PC-3 (cell line): Measurements from ENCODE around the gene NMUR1. TPM values are rescaled to one million over a fixed set of nuclear protein-coding genes. Genes with fewer than 3 reads are reported as not detected.

Experiments used
- ATAC-seq: fragments of 200-7000 bp; cut with Tn5 transposase; 2 replicates; pipeline ENCODE4 v1.9.1; 2020; ENCODE audit warnings: mild to moderate bottlenecking, moderate library complexity
- BruUV-seq: library from RNA; stranded (reverse); fragments of 400-500 nt; replicated peaks from 2 replicates; lab custom pipeline; 2021; lab: Mats Ljungman, UMichigan
- CTCF ChIA-PET: fragments of 300-600 bp; sonication (Branson Sonifier 250); formaldehyde crosslinking; loops from one replicate; lab custom pipeline; 2022; ENCODE audit warnings: antibody characterized with exemption; lab: Charles Lee
- POLR2A ChIA-PET: fragments of 300-600 bp; sonication (Branson Sonifier 250); formaldehyde crosslinking; loops from one replicate; lab custom pipeline; 2022; ENCODE audit warnings: antibody characterized with exemption; ENCODE audit not compliant: unreplicated experiment; lab: Charles Lee
- DNase-seq: peaks from one replicate; pipeline ENCODE4 v3.0.0-alpha.2; 2015
- H2AFZ ChIP-seq: fragments of 300-600 bp; sonication (generic); 2 replicates; pipeline ENCODE4 v1.6.0; 2016; ENCODE audit warnings: antibody characterized with exemption, low read length
- H3F3A ChIP-seq: fragments of 300-600 bp; sonication (generic); one replicate; pipeline ENCODE4 v1.6.0; 2017; ENCODE audit warnings: antibody characterized with exemption, low read length, control low read depth, mild to moderate bottlenecking; ENCODE audit not compliant: unreplicated experiment
- H3K27ac ChIP-seq: fragments of 300-600 bp; sonication (generic); 2 replicates; pipeline ENCODE4 v1.5.1; 2016; ENCODE audit warnings: mild to moderate bottlenecking, low read length
- H3K27me3 ChIP-seq: fragments of 300-600 bp; sonication (generic); 2 replicates; pipeline ENCODE4 v1.6.1; 2016; ENCODE audit warnings: low read length, mixed read lengths
- H3K36me3 ChIP-seq: fragments of 300-600 bp; sonication (generic); 2 replicates; pipeline ENCODE4 v1.6.1; 2016; ENCODE audit warnings: low read depth, mixed run types, low read length, mixed read lengths
- H3K4me1 ChIP-seq: fragments of 300-600 bp; sonication (generic); 2 replicates; pipeline ENCODE4 v1.5.1; 2016; ENCODE audit warnings: low read length; ENCODE audit not compliant: insufficient read depth
- H3K4me2 ChIP-seq: fragments of 300-600 bp; sonication (generic); 2 replicates; pipeline ENCODE4 v1.6.0; 2016; ENCODE audit warnings: low read length
- H3K4me3 ChIP-seq: fragments of 300-600 bp; sonication (generic); 2 replicates; pipeline ENCODE4 v1.5.1; 2016; ENCODE audit warnings: mild to moderate bottlenecking, low read length, mixed read lengths
- H3K79me2 ChIP-seq: fragments of 300-600 bp; sonication (generic); 2 replicates; pipeline ENCODE4 v1.6.1; 2017; ENCODE audit warnings: low read length, mixed read lengths
- H3K9ac ChIP-seq: fragments of 300-600 bp; sonication (generic); 2 replicates; pipeline ENCODE4 v1.6.0; 2016; ENCODE audit warnings: mild to moderate bottlenecking, low read length
- H3K9me2 ChIP-seq: fragments of 300-600 bp; sonication (generic); replicated peaks from 2 replicates; pipeline ENCODE4 v1.6.1; 2016; ENCODE audit warnings: mixed run types, low read length, mixed read lengths
- H3K9me3 ChIP-seq: fragments of 300-600 bp; sonication (generic); 2 replicates; pipeline ENCODE4 v1.6.1; 2016; ENCODE audit warnings: low read length, mixed read lengths
- H4K20me1 ChIP-seq: fragments of 300-600 bp; sonication (generic); 2 replicates; pipeline ENCODE4 v1.6.1; 2016; ENCODE audit warnings: low read length, mixed read lengths
- EZH2 ChIP-seq: fragments of 300-600 bp; sonication (generic); IDR thresholded peaks from one replicate; pipeline ENCODE4 v1.6.1; 2017; ENCODE audit warnings: antibody characterized with exemption, mild to moderate bottlenecking, low read length; ENCODE audit not compliant: unreplicated experiment
- EZH2phosphoT487 ChIP-seq: fragments of 300-600 bp; sonication (generic); IDR thresholded peaks from 2 replicates; pipeline ENCODE4 v1.6.1; 2018; ENCODE audit warnings: mild to moderate bottlenecking, antibody characterized with exemption, low read length, borderline replicate concordance
- intact Hi-C: fragments of 100-400 bp; cut with micrococcal nuclease; formaldehyde crosslinking; loops from 2 replicates; pipeline ENCODE4 v1.9.0; 2023
- total RNA-seq: library from RNA; depleted of rRNA; stranded (reverse); fragments of >200 nt; gene quantifications from 2 replicates; pipeline ENCODE4 v1.2.3, GENCODE V29; 2014
- TF ChIP-seq, protein P1 (sequence below): fragments of 300-600 bp; sonication (generic); conservative IDR thresholded peaks from 2 replicates; pipeline ENCODE4 v1.5.1; 2017; ENCODE audit warnings: antibody characterized with exemption, low read depth, mild to moderate bottlenecking, low read length

Gene NMUR1
- total RNA-seq, 1 experiment from 2014 or later, result not detected

DNA sequence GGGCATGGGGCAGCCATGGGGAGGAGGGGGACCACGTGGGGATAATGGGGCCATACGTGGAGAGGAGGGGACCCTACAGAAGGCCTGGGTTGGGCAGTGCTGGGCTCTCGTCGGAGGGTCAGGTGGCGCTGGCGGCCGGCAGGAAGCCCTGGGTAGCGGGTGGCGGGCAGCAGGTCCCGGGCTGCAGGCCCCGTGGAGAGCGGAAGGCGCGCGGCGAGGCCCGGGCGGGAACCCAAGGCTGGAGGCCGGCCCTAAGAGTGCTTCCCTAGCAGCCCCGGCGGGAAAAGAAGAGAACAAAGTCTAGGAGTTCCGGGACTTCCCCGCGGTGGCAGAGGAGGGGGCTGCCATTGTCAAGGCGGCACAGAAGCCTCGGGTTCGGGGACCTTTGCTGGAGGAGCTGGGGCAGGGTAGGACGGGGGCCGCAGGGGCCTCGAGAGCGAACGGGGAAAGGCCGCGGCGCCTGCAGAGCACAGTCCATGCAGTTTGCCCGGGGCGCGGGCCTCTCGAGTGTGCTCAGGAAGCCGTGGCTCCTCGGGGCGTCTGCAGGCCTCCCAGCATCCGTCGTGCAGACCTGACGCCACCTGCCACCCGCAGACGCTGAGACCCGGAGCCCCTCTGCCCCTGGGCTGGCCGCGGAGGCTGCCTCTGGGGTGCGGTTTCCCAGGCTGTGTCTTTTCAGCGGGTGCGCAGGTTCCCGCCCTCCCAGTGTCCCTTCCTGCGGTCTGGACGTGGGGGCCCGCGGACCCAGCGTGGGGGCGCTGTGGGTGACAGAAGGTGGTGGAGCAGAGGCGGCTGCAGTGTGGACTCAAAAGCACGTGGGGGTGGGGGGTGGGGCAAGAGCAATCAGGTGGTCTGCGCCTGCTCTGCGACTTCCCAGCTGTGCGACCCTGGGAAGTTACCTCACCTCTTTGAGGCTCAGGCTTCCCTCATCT lies 46.6 kb downstream of the NMUR1 start:
- Histone ChIP-seq H3K79me2 (no peaks in the 10 kb centered on the region), H3K9me3 (no peaks in the 10 kb centered on the region), H3K4me3 (no peak overlapping the region), H4K20me1 (no peaks in the 10 kb centered on the region), H3K27me3 (no peaks in the 10 kb centered on the region), H3F3A (no peaks in the 10 kb centered on the region), H3K9me2 (no peaks in the 10 kb centered on the region), H3K4me2 (no peak overlapping the region), H3K27ac (no peak overlapping the region), H3K36me3 (no peaks in the 10 kb centered on the region), H3K9ac (no peak overlapping the region), H3K4me1 (0 out of 2 replicates have a peak, but pooled peaks cover 4% of the 10 kb centered on the region), H2AFZ (peak overlapping the region; percentile 71)
- POLR2A ChIA-PET, result interaction anchor here (0.6 kb wide), 1 partner anchor 29 kb away, joined by 5 read pairs; no protein-coding TSS in a partner anchor
- ATAC-seq (no peak), DNase-seq (no peak)
- TF ChIP-seq EZH2 (no peak), EZH2phosphoT487 (no peak)
- TF ChIP-seq, protein P1, sequence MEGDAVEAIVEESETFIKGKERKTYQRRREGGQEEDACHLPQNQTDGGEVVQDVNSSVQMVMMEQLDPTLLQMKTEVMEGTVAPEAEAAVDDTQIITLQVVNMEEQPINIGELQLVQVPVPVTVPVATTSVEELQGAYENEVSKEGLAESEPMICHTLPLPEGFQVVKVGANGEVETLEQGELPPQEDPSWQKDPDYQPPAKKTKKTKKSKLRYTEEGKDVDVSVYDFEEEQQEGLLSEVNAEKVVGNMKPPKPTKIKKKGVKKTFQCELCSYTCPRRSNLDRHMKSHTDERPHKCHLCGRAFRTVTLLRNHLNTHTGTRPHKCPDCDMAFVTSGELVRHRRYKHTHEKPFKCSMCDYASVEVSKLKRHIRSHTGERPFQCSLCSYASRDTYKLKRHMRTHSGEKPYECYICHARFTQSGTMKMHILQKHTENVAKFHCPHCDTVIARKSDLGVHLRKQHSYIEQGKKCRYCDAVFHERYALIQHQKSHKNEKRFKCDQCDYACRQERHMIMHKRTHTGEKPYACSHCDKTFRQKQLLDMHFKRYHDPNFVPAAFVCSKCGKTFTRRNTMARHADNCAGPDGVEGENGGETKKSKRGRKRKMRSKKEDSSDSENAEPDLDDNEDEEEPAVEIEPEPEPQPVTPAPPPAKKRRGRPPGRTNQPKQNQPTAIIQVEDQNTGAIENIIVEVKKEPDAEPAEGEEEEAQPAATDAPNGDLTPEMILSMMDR, result no peak
- CTCF ChIA-PET, result interaction anchor here (1.1 kb wide), 1 partner anchor 19 kb away, joined by 5 read pairs; the partner anchor contains the start of gene NCL
- BruUV-seq, result no TSS peak
- intact Hi-C loops, result no loop called here

- Histone ChIP-seq H3K4me2 (peak overlapping the region; percentile 72), H3F3A (no peaks in the 10 kb centered on the region), H2AFZ (peak overlapping the region; percentile 71), H4K20me1 (no peaks in the 10 kb centered on the region), H3K4me1 (0 out of 2 replicates have a peak, but pooled peaks cover 4% of the 10 kb centered on the region), H3K27me3 (no peaks in the 10 kb centered on the region), H3K9ac (peak overlapping the region; percentile 38), H3K9me2 (no peaks in the 10 kb centered on the region), H3K79me2 (no peaks in the 10 kb centered on the region), H3K9me3 (no peaks in the 10 kb centered on the region), H3K27ac (no peak overlapping the region), H3K4me3 (peak overlapping the region; percentile 40; the same call in 1 of the 2 replicates), H3K36me3 (no peaks in the 10 kb centered on the region)
- ATAC-seq, result peak; percentile 98
- peak; percentile 69 for DNase-seq
- intact Hi-C loops, result loop anchor here (1.0 kb wide), 1 partner anchor 75 kb away; no protein-coding TSS in a partner anchor
- no peak for TF ChIP-seq EZH2phosphoT487
- no peak for TF ChIP-seq EZH2
- TF ChIP-seq, protein P1, result peak; percentile 86
- TSS peak; percentile 89 for BruUV-seq
- ChIA-PET POLR2A (interaction anchor here (0.6 kb wide), 2 partner anchors 30 to 54 kb away, joined by 3 to 5 read pairs; no protein-coding TSS in a partner anchor), CTCF (interaction anchor here (1.1 kb wide), 1 partner anchor 19 kb away, joined by 5 read pairs; the partner anchor contains the start of gene NCL)
These were observed 47.3 kb downstream of the NMUR1 start for GRCh38 chr2:231482806-231483391.
